Sigmoid colon (tissue), 7 donors: ENCODE results near the gene GRIK4. TPM values are rescaled to one million over a fixed set of nuclear protein-coding genes. Genes with fewer than 3 reads are reported as not detected.
A peak's percentile ranks its signal among the peaks of the same experiment; 100 is the strongest.

ENCODE experiments used
- DNase-seq: peaks from one replicate; pipeline ENCODE4 v3.0.0-alpha.2; 2019
- H3K27ac ChIP-seq, 4 donors: fragments of 200-600 bp; sonication (generic); one replicate each; pipeline ENCODE4 v1.5.1; 2016 to 2019; ENCODE audit warnings: mild to moderate bottlenecking in 1 of 4
- H3K27me3 ChIP-seq, 3 donors: fragments of 200-600 bp; sonication (generic); one replicate each; pipeline ENCODE4 v1.5.1; 2019; ENCODE audit warnings: mild to moderate bottlenecking in 1 of 3
- H3K36me3 ChIP-seq, 4 donors: fragments of 200-600 bp; sonication (generic); one replicate each; pipeline ENCODE4 v1.5.1; 2016 to 2019
- H3K4me1 ChIP-seq, 4 donors: fragments of 200-600 bp; sonication (generic); one replicate each; pipeline ENCODE4 v1.5.1; 2017 to 2019
- H3K4me3 ChIP-seq, 4 donors: fragments of 200-600 bp; sonication (generic); one replicate each; pipeline ENCODE4 v1.5.1; 2017 to 2019; ENCODE audit warnings: mild to moderate bottlenecking in 2 of 4, moderate library complexity in 1 of 4
- H3K9me3 ChIP-seq, 4 donors: fragments of 200-600 bp in 3 of 4; sonication (generic) in 3 of 4; one replicate each; pipeline versions ENCODE4 v1.5.1 to v1.6.1; 2013 to 2019
- EP300 ChIP-seq, 4 donors: sonication (generic); formaldehyde crosslinking; IDR thresholded peaks; one replicate each; pipeline ENCODE4 v1.6.1; 2017; ENCODE audit warnings: antibody characterized with exemption in 4 of 4
- POLR2A ChIP-seq, 2 donors: fragments of 450-650 bp; IDR thresholded peaks; one replicate each; pipeline ENCODE4 v1.6.1; 2016; ENCODE audit warnings: antibody characterized with exemption in 2 of 2, mild to moderate bottlenecking in 2 of 2, moderate library complexity in 2 of 2
- POLR2AphosphoS5 ChIP-seq, 4 donors: sonication (generic); formaldehyde crosslinking; IDR thresholded peaks; one replicate each; pipeline ENCODE4 v1.6.1; 2017; ENCODE audit warnings: antibody characterized with exemption in 4 of 4
- WGBS, 2 donors: extraction: QIAGEN DNeasy Blood & Tissue Kit; methylation state at CpG; one replicate each; pipeline ENCODE4 v1.1.7; 2013; 5-methylcytosine and 5-hydroxymethylcytosine counted together
- intact Hi-C: fragments of 100-400 bp; cut with DNase I; formaldehyde crosslinking; loops from one replicate; pipeline ENCODE4 v1.15.1; 2023
- polyA plus RNA-seq, 3 donors: library from polyadenylated mRNA; stranded (reverse); fragments of 200-250 nt; gene quantifications; one replicate each; pipeline ENCODE4 v1.2.3, GENCODE V29; 2013
- total RNA-seq, 4 donors: library from RNA; depleted of rRNA; stranded (reverse); fragments of >200 nt; gene quantifications; one replicate each; pipeline ENCODE4 v1.1.0, GENCODE V29; 2016
- TF ChIP-seq, protein P1 (sequence below), 4 experiments: fragments of 450-650 bp in 3 of 4; fragments of 200-600 bp in 1 of 4; IDR thresholded peaks; one replicate each; pipeline ENCODE4 v1.5.1; 2016 to 2019; ENCODE audit warnings: antibody characterized with exemption in 4 of 4, mild to moderate bottlenecking in 3 of 4, moderate library complexity in 2 of 4
- donor health status: healthy with polysubstance abuse.
- donor health status: Bipolar disorder and iron deficiency.
- donor health status: healthy.

The GRIK4 gene
- total and polyA plus RNA-seq, 7 donors, result 0.10 to 0.36 (median 0.27) TPM; not detected in 4

DNA sequence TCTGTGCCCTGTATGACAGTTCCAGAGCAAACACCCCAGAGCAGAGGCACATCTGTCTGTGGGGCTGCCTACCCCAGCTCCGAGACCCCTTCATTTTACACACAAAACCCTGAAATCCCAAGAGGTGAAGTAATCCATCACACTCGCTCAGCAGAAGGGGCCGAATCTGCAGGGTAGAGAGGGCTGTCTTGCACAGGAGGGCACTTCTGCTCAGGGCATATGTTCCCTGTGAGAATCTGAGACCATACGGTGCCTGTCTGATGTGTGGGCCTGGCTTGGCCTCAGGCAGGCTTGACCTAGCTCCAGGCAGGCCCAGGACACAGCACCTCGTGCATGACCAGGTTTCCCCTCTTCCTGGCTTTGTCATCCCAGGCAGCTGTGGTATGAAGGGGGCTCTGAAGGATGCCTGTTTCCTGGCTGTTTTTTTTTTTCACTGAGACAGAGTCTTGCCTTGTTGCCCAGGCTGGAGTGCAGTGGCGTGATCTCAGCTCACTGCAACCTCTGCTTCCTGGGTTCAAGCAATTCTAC, 37.2 kb downstream of the GRIK4 start:
- no peak for TF ChIP-seq EP300 (IDR thresholded peaks at IDR 0.05)
- no peak for TF ChIP-seq POLR2A (IDR thresholded peaks at IDR 0.05)
- no peak for TF ChIP-seq POLR2AphosphoS5 (IDR thresholded peaks at IDR 0.05)
- TF ChIP-seq, protein P1, sequence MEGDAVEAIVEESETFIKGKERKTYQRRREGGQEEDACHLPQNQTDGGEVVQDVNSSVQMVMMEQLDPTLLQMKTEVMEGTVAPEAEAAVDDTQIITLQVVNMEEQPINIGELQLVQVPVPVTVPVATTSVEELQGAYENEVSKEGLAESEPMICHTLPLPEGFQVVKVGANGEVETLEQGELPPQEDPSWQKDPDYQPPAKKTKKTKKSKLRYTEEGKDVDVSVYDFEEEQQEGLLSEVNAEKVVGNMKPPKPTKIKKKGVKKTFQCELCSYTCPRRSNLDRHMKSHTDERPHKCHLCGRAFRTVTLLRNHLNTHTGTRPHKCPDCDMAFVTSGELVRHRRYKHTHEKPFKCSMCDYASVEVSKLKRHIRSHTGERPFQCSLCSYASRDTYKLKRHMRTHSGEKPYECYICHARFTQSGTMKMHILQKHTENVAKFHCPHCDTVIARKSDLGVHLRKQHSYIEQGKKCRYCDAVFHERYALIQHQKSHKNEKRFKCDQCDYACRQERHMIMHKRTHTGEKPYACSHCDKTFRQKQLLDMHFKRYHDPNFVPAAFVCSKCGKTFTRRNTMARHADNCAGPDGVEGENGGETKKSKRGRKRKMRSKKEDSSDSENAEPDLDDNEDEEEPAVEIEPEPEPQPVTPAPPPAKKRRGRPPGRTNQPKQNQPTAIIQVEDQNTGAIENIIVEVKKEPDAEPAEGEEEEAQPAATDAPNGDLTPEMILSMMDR (IDR thresholded peaks at IDR 0.05), result no peak
- H3K27me3 ChIP-seq, result no peaks in the 10 kb centered on the region
- H3K9me3 ChIP-seq, result no peaks in the 10 kb centered on the region
- no peak overlapping the region for H3K4me3 ChIP-seq
- no peaks in the 10 kb centered on the region for H3K36me3 ChIP-seq
- intact Hi-C loops, result no loop called here
- H3K27ac ChIP-seq, result peak overlapping the region in 2 of 4 donors; percentile 40 to 51
- DNase-seq, result no peak
- H3K4me1 ChIP-seq, result peaks cover 0 to 29% (median 22%) of the 10 kb centered on the region in 4 donors
- WGBS, 2 donors, result 70 to 74% methylated on average over 6 of the region's 6 CpGs

DNA sequence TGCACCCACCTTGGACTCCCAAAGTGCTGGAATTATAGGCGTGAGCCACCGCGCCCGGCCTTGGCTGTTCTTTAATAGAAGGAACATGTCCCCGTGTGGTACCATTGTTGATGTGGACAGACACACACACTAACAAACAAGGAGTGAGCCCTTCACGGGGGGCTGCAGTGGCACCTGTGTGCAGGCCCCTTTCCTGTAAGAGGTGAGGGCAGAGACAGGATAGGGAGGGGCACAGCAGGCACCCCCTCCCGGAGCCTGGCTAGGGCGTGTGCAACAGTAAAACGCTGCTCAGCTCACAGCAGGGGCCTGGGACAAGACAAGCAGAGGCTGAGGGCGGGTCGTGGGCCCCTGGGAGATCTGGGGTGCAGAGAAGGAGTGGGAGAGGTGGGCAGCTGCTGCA, 37.8 kb downstream of the GRIK4 start:
- intact Hi-C loops, result no loop called here
- TF ChIP-seq, protein P1 (IDR thresholded peaks at IDR 0.05), result no peak
- TF ChIP-seq EP300 (IDR thresholded peaks at IDR 0.05), result no peak
- TF ChIP-seq POLR2AphosphoS5 (IDR thresholded peaks at IDR 0.05), result no peak
- TF ChIP-seq POLR2A (IDR thresholded peaks at IDR 0.05), result no peak
- H3K4me3 ChIP-seq, result no peak overlapping the region
- H3K9me3 ChIP-seq, result no peaks in the 10 kb centered on the region
- WGBS, 2 donors, result 38 to 75% methylated on average over 11 of the region's 11 CpGs
- no peaks in the 10 kb centered on the region for H3K36me3 ChIP-seq
- no peak for DNase-seq
- H3K27me3 ChIP-seq, result no peaks in the 10 kb centered on the region
- H3K27ac ChIP-seq, result no peak overlapping the region
- peaks cover 0 to 29% (median 22%) of the 10 kb centered on the region in 4 donors for H3K4me1 ChIP-seq

DNA sequence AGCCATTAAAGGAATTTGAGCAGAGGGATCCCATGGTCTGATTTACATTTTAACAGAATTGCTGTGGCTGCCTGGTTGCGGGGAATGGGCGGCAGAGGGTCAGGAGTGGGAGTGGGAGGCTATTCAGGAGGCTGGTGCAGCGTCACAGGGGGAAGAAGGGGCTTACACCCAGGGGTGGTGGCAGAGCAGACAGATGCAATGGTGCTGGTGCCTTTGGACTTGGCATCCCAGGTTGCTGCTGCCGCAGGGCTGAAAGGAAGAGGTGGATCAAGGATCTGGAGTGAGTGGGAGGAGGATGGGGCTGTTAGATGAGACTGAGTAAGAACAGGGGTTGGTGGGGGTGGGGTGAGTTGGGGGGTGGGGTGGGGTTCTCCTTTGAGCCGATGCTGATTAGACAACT, 38.5 kb downstream of the GRIK4 start:
- intact Hi-C loops, result no loop called here
- Histone ChIP-seq H3K27me3 (no peaks in the 10 kb centered on the region), H3K4me1 (peaks cover 0 to 29% (median 22%) of the 10 kb centered on the region in 4 donors), H3K9me3 (no peaks in the 10 kb centered on the region), H3K27ac (no peak overlapping the region), H3K36me3 (no peaks in the 10 kb centered on the region), H3K4me3 (no peak overlapping the region)
- 72 to 84% methylated on average over 5 of the region's 5 CpGs for WGBS, 2 donors
- no peak for TF ChIP-seq POLR2AphosphoS5 (IDR thresholded peaks at IDR 0.05)
- TF ChIP-seq POLR2A (IDR thresholded peaks at IDR 0.05), result no peak
- no peak for TF ChIP-seq EP300 (IDR thresholded peaks at IDR 0.05)
- TF ChIP-seq, protein P1 (IDR thresholded peaks at IDR 0.05), result no peak
- DNase-seq, result no peak

DNA sequence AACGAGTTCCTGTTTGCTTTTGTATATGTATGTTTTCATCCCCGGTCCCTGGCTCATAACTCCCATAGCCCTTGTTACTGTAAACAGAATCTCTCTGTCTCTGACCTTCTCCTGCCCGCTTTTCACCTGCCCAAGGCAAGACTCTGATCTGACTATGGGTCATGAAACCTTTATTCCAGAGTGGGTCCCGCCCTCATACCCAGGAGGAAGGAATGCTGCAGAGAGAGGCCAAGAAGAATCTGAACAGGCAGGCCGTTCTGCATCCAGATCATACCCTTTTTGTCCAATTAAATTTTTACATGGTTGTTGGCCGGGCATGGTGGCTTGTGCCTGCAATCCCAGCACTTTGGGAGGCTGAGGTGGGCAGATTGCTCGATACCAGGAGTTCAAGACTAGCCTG, 39.6 kb downstream of the GRIK4 start:
- DNase-seq, result no peak
- H3K27me3 ChIP-seq, result no peaks in the 10 kb centered on the region
- H3K9me3 ChIP-seq, result no peaks in the 10 kb centered on the region
- 69 to 79% methylated on average over 7 of the region's 7 CpGs for WGBS, 2 donors
- peaks cover 0 to 26% (median 22%) of the 10 kb centered on the region in 4 donors for H3K4me1 ChIP-seq
- no peak overlapping the region for H3K27ac ChIP-seq
- H3K36me3 ChIP-seq, result no peaks in the 10 kb centered on the region
- no peak for TF ChIP-seq POLR2A (IDR thresholded peaks at IDR 0.05)
- TF ChIP-seq POLR2AphosphoS5 (IDR thresholded peaks at IDR 0.05), result no peak
- TF ChIP-seq EP300 (IDR thresholded peaks at IDR 0.05), result no peak
- TF ChIP-seq, protein P1 (IDR thresholded peaks at IDR 0.05), result no peak
- no peak overlapping the region for H3K4me3 ChIP-seq
- intact Hi-C loops, result no loop called here
